HepG2 (cell line): ENCODE measurements around the gene PRPF18. TPM values are rescaled to one million over a fixed set of nuclear protein-coding genes. Genes with fewer than 3 reads are reported as not detected.

Experiments
- ATAC-seq: fragments of 200-7000 bp; cut with Tn5 transposase; 3 replicates; pipeline ENCODE4 v1.9.1; 2020; ENCODE audit warnings: mild to moderate bottlenecking, moderate library complexity
- BruUV-seq: library from RNA; stranded (reverse); fragments of 400-500 nt; replicated peaks from 2 replicates; lab custom pipeline; 2021; lab: Mats Ljungman, UMichigan
- CTCF ChIA-PET: fragments of 300-600 bp; formaldehyde crosslinking; extraction: SDS; loops from one replicate; lab custom pipeline; 2021; ENCODE audit warnings: low total read pairs, inconsistent platforms, low intra/inter-chr PET ratio; lab: Yijun Ruan, JAX
- POLR2A ChIA-PET: fragments of 350-600 bp; sonication (Branson Sonifier 250); formaldehyde crosslinking; loops from one replicate; lab custom pipeline; 2020; ENCODE audit warnings: antibody characterized with exemption, inconsistent platforms; lab: Yijun Ruan, JAX
- DNase-seq: peaks from one replicate; pipeline ENCODE4 v3.0.0-alpha.2; 2015; ENCODE audit warnings: low spot score
- FAIRE-seq: peaks from 3 replicates; lab custom pipeline; 2011; peaks lifted over from hg19 to GRCh38; lab: Jason Lieb, UNC
- H2AFZ ChIP-seq: one replicate; pipeline ENCODE4 v1.6.1; 2011; ENCODE audit warnings: low read length, inconsistent platforms
- H3K27ac ChIP-seq: fragments of 300-600 bp; 3 replicates; pipeline ENCODE4 v1.8.0; 2011; ENCODE audit warnings: mixed run types, mild to moderate bottlenecking, mixed read lengths, low read length, inconsistent platforms; ENCODE audit not compliant: insufficient read depth; ENCODE audit errors: extremely low read length
- H3K27me3 ChIP-seq, 2 experiments: fragments of 200-600 bp in 1 of 2; 2 replicates in 1 of 2; 3 replicates in 1 of 2; pipeline versions ENCODE4 v1.6.0 to v1.8.0; 2011; ENCODE audit warnings: low read length in 2 of 2, mild to moderate bottlenecking in 2 of 2, moderate library complexity in 2 of 2, inconsistent platforms in 1 of 2; ENCODE audit not compliant: insufficient read depth in 2 of 2, control insufficient read depth in 1 of 2
- H3K36me3 ChIP-seq, 2 experiments: fragments of 200-600 bp in 1 of 2; replicated peaks in 1 of 2; 2 replicates in 1 of 2; 3 replicates in 1 of 2; pipeline versions ENCODE4 v1.5.1 to v1.8.0; 2011; ENCODE audit warnings: low read length in 2 of 2, inconsistent platforms in 1 of 2; ENCODE audit not compliant: insufficient read depth in 2 of 2, control insufficient read depth in 1 of 2
- H3K4me1 ChIP-seq: 2 replicates; pipeline ENCODE4 v1.5.1; 2012; ENCODE audit warnings: low read length, inconsistent platforms; ENCODE audit not compliant: insufficient read depth
- H3K4me2 ChIP-seq: 2 replicates; pipeline ENCODE4 v1.6.0; 2011; ENCODE audit warnings: low read depth, low read length, inconsistent platforms
- H3K4me3 ChIP-seq, 3 experiments: fragments of 200-600 bp in 1 of 3; sonication (generic), shearing (Covaris generic) in 1 of 3; replicated peaks in 1 of 3; 2 replicates each; pipeline ENCODE4 v1.5.1; 2011 to 2016; ENCODE audit warnings: low read length in 3 of 3, inconsistent platforms in 2 of 3, low read depth in 2 of 3, mild to moderate bottlenecking in 2 of 3, control low read depth in 1 of 3, mixed read lengths in 1 of 3; ENCODE audit not compliant: insufficient read depth in 1 of 3
- H3K79me2 ChIP-seq: one replicate; pipeline ENCODE4 v1.6.1; 2011; ENCODE audit warnings: low read length, inconsistent platforms; ENCODE audit not compliant: insufficient read depth
- H3K9ac ChIP-seq: 2 replicates; pipeline ENCODE4 v1.6.0; 2011; ENCODE audit warnings: mild to moderate bottlenecking, low read depth, low read length, inconsistent platforms; ENCODE audit not compliant: insufficient read depth
- H3K9me3 ChIP-seq: 2 replicates; pipeline ENCODE4 v1.5.1; 2012; ENCODE audit warnings: mild to moderate bottlenecking, low read length
- H4K20me1 ChIP-seq: 2 replicates; pipeline ENCODE4 v1.6.0; 2011; ENCODE audit warnings: inconsistent platforms, mild to moderate bottlenecking, low read length, moderate library complexity; ENCODE audit not compliant: insufficient read depth
- HHEX ChIP-seq: IDR thresholded peaks from 2 replicates; pipeline ENCODE4 v1.6.1; 2016; ENCODE audit warnings: control low read depth
- PRPF4 ChIP-seq: fragments of 200-400 bp; formaldehyde crosslinking; IDR thresholded peaks from 2 replicates; pipeline ENCODE4 v1.6.1; 2016; ENCODE audit warnings: low read length, low read depth; ENCODE audit not compliant: poor library complexity, severe bottlenecking
- THYN1 ChIP-seq: sonication (generic); formaldehyde crosslinking; IDR thresholded peaks from 2 replicates; pipeline ENCODE4 v1.8.1; 2023; ENCODE audit warnings: low read depth, mild to moderate bottlenecking, moderate library complexity, missing genetic modification reagents, borderline replicate concordance
- TRAFD1 ChIP-seq: sonication (generic); formaldehyde crosslinking; IDR thresholded peaks from 2 replicates; pipeline ENCODE4 v1.5.1; 2020; ENCODE audit warnings: missing genetic modification reagents, mild to moderate bottlenecking, borderline replicate concordance
- ZFP36L1 ChIP-seq: sonication (generic); formaldehyde crosslinking; IDR thresholded peaks from 2 replicates; pipeline ENCODE4 v1.8.0; 2022; ENCODE audit warnings: mild to moderate bottlenecking, missing genetic modification reagents, moderate library complexity
- ZNF251 ChIP-seq: sonication (generic); formaldehyde crosslinking; IDR thresholded peaks from 2 replicates; pipeline ENCODE4 v1.9.0; 2021; ENCODE audit warnings: mild to moderate bottlenecking, missing genetic modification reagents
- ZNF296 ChIP-seq: sonication (generic); formaldehyde crosslinking; conservative IDR thresholded peaks from 2 replicates; pipeline ENCODE4 v1.5.0; 2020; ENCODE audit warnings: mild to moderate bottlenecking, missing genetic modification reagents
- ZNF576 ChIP-seq: sonication (generic); formaldehyde crosslinking; IDR thresholded peaks from 2 replicates; pipeline ENCODE4 v1.4.0; 2020; ENCODE audit warnings: mild to moderate bottlenecking, missing genetic modification reagents
- ZSCAN25 ChIP-seq: sonication (generic); formaldehyde crosslinking; IDR thresholded peaks from 2 replicates; pipeline ENCODE4 v1.8.0; 2022; ENCODE audit warnings: mild to moderate bottlenecking, missing genetic modification reagents
- ZSCAN30 ChIP-seq: sonication (generic); formaldehyde crosslinking; IDR thresholded peaks from 2 replicates; pipeline ENCODE4 v1.5.0; 2020; ENCODE audit warnings: mild to moderate bottlenecking, missing genetic modification reagents
- WGBS: methylation state at CpG from one replicate; pipeline ENCODE4 v1.1.6; 2017; ENCODE audit warnings: low lambda C conversion rate; 5-methylcytosine and 5-hydroxymethylcytosine counted together
- in situ Hi-C: cut with HindIII; loops from 2 replicates; pipeline ENCODE4 v1.10.0; 2017; ENCODE audit warnings: low pct_unique_long_range_greater_than_20kb; ENCODE audit not compliant: extremely low pct_ligation_motif_present
- intact Hi-C: fragments of 100-400 bp; cut with micrococcal nuclease; formaldehyde crosslinking; loops from one replicate; pipeline ENCODE4 v1.10.0; 2022; ENCODE audit not compliant: unreplicated experiment
- polyA plus RNA-seq, 8 experiments: library from polyadenylated mRNA; depleted of rRNA in 3 of 8; stranded (reverse) in 7 of 8; unstranded in 1 of 8; fragments of >200 nt; fragmentation: Illumina TruSeq in 4 of 8; extraction: Trizol in 4 of 8; gene quantifications; 2 replicates each; pipeline versions ENCODE4 v1.2.1 to v1.2.3, GENCODE V29; 2011 to 2016; ENCODE audit warnings: low read depth in 4 of 8, missing spikeins in 1 of 8, mixed read lengths in 1 of 8; ENCODE audit not compliant: insufficient read depth in 1 of 8
- total RNA-seq, 5 experiments: library from RNA; depleted of rRNA; stranded (reverse); fragments of >200 nt; fragmentation: Illumina TruSeq; extraction: Trizol; gene quantifications; 2 replicates each; pipeline ENCODE4 v1.2.3, GENCODE V29; 2016; ENCODE audit warnings: low read depth in 1 of 5

PRPF18 gene
- total and polyA plus RNA-seq, 2 of the 13 experiments (the other 11 are each of a cell fraction or from before 2014, with no cell fraction given): 6.1 to 17.2 TPM

GRCh38 chr10:13621931-13622330, 35.2 kb downstream of the PRPF18 start:
- WGBS: 93% methylated on average over 2 of the region's 2 CpGs

More at GRCh38 chr10:13621931-13622330, 35.2 kb downstream of the PRPF18 start:
- intact Hi-C loops: no loop called here
- Histone ChIP-seq H3K79me2 (no peaks in the 10 kb centered on the region), H2AFZ (no peak overlapping the region), H3K9ac (no peak overlapping the region), H3K4me3 (no peak overlapping the region), H3K4me1 (no peaks in the 10 kb centered on the region), H3K27ac (no peak overlapping the region), H3K9me3 (no peaks in the 10 kb centered on the region), H3K27me3 (no peaks in the 10 kb centered on the region), H3K4me2 (no peak overlapping the region), H3K36me3 (peaks cover 1 to 6% of the 10 kb centered on the region in 2 experiments; a peak in 4 of 5 replicates), H4K20me1 (no peaks in the 10 kb centered on the region)
- in situ Hi-C loops: no loop called here
- no peak for FAIRE-seq
- no TSS peak for BruUV-seq
- CTCF ChIA-PET: no interaction called here
- POLR2A ChIA-PET: no interaction called here
- ATAC-seq: no peak
- DNase-seq: no peak
- no peak for TF ChIP-seq PRPF4
- TF ChIP-seq ZSCAN30 (CRISPR knock-in tag): no peak
- no peak for TF ChIP-seq THYN1 (CRISPR knock-in tag)
- no peak for TF ChIP-seq HHEX (CRISPR knock-in tag)
- no peak for TF ChIP-seq ZNF251 (CRISPR knock-in tag)
- TF ChIP-seq ZFP36L1: no peak
- TF ChIP-seq TRAFD1: no peak
- no peak for TF ChIP-seq ZNF576 (CRISPR knock-in tag)
- TF ChIP-seq ZNF296 (CRISPR knock-in tag): no peak
- no peak for TF ChIP-seq ZSCAN25 (CRISPR knock-in tag)
